MM.1S (cell line): ENCODE data around the gene DAB2IP.

Experiments used
- EZH2 ChIP-seq: fragments of 300-600 bp; sonication (generic); optimal IDR thresholded peaks from 2 replicates; pipeline ENCODE3; 2017; ENCODE audit warnings: low read depth, mild to moderate bottlenecking, antibody characterized with exemption, low read length, mixed read lengths
- TF ChIP-seq, protein P1 (sequence below): fragments of 300-600 bp; sonication (generic); IDR thresholded peaks from 2 replicates; pipeline ENCODE4 v1.5.1; 2016; ENCODE audit warnings: antibody characterized with exemption, low read length, mixed read lengths

DNA sequence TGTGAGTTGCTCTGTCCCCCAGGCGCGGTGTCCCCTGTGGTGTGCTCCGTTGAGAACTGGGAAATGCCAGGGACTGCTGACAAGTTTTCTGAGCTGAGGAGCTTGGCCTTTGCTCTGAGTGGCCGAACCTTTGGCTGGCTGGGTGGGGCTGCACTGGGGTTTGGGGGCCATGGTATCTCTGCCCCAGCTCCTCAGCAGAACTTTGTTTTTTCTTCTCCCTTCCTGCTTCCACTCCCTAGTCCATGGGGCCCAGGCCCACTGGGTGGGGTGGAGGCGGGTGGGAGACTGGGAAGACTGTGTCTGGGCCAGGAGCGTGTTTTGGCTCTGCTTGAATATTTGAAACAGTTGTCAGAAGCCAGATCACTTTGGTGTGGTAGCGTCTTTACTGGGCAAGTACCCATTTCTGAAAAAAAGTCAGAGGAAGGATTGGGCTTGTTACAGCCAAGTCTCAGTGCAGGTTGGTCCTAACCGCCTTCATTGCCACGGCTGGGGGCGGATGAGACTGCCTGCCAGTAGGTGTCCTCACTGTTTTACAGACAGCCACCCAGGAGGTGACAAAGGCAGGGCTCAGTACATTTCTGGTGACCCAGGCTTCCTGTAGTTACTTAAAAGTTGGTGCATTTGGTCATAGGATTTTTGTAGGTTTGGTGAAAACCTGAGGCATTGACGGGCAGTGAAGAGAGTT is 92.7 kb downstream of the DAB2IP start:
- TF ChIP-seq, protein P1, sequence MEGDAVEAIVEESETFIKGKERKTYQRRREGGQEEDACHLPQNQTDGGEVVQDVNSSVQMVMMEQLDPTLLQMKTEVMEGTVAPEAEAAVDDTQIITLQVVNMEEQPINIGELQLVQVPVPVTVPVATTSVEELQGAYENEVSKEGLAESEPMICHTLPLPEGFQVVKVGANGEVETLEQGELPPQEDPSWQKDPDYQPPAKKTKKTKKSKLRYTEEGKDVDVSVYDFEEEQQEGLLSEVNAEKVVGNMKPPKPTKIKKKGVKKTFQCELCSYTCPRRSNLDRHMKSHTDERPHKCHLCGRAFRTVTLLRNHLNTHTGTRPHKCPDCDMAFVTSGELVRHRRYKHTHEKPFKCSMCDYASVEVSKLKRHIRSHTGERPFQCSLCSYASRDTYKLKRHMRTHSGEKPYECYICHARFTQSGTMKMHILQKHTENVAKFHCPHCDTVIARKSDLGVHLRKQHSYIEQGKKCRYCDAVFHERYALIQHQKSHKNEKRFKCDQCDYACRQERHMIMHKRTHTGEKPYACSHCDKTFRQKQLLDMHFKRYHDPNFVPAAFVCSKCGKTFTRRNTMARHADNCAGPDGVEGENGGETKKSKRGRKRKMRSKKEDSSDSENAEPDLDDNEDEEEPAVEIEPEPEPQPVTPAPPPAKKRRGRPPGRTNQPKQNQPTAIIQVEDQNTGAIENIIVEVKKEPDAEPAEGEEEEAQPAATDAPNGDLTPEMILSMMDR = no peak
- TF ChIP-seq EZH2 = no peak
